A549 (cell line): ENCODE results near the gene LENG1. TPM values are rescaled to one million over a fixed set of nuclear protein-coding genes. Genes with fewer than 3 reads are reported as not detected.
"Not testable (repeated sequence)": the region's sequence is repeated elsewhere in the genome, so short reads cannot be mapped to it uniquely, and the experiment has no call there.

Experiments used
- ATAC-seq, 2 experiments: fragments of 200-7000 bp in 1 of 2; fragments of >200 bp in 1 of 2; cut with Nextera tagmentation in 1 of 2; cut with Tn5 transposase in 1 of 2; 3 replicates each; pipeline versions ENCODE4 v1.8.0 to v1.9.1; 2018 to 2020; ENCODE audit warnings: mild to moderate bottlenecking in 1 of 2, moderate library complexity in 1 of 2
- CTCF ChIA-PET: fragments of 300-600 bp; sonication (Branson Sonifier 250); formaldehyde crosslinking; extraction: SDS; loops from one replicate; lab custom pipeline; 2021; ENCODE audit warnings: antibody characterized with exemption, inconsistent platforms; lab: Yijun Ruan, JAX
- POLR2A ChIA-PET: fragments of 350-600 bp; formaldehyde crosslinking; extraction: SDS; loops from one replicate; lab custom pipeline; 2021; ENCODE audit warnings: antibody characterized with exemption, inconsistent platforms; lab: Yijun Ruan, JAX
- DNase-seq, 2 experiments: peaks; one replicate each; pipeline versions ENCODE4 v3.0.0 to v3.0.0-alpha.2; 2011 to 2016; ENCODE audit warnings: low read depth in 1 of 2, low spot score in 1 of 2
- FAIRE-seq: peaks from 2 replicates; lab custom pipeline; 2011; peaks lifted over from hg19 to GRCh38; lab: Jason Lieb, UNC
- H3K27ac ChIP-seq, 2 experiments: fragments of >200 bp; sonication (Bioruptor Twin); formaldehyde crosslinking; 3 replicates each; pipeline ENCODE4 v1.5.1; 2016 to 2017
- H3K4me1 ChIP-seq: fragments of >200 bp; sonication (Bioruptor Twin); formaldehyde crosslinking; 3 replicates; pipeline ENCODE4 v1.6.1; 2016
- H3K4me2 ChIP-seq: fragments of >200 bp; sonication (Bioruptor Twin); formaldehyde crosslinking; 3 replicates; pipeline ENCODE4 v1.6.1; 2016
- H3K4me3 ChIP-seq: fragments of >200 bp; sonication (Bioruptor Twin); formaldehyde crosslinking; 3 replicates; pipeline ENCODE4 v1.5.1; 2016
- H3K9me3 ChIP-seq: fragments of >200 bp; sonication (Bioruptor Twin); formaldehyde crosslinking; 3 replicates; pipeline ENCODE4 v1.6.1; 2016
- CEBPB ChIP-seq, 2 experiments: fragments of >200 bp in 1 of 2; sonication (Bioruptor Twin) in 1 of 2; formaldehyde crosslinking in 1 of 2; IDR thresholded peaks; 2 replicates each; pipeline ENCODE4 v1.6.1; 2012 to 2016
- CHD4 ChIP-seq: fragments of 200-600 bp; sonication (generic); IDR thresholded peaks from 2 replicates; pipeline ENCODE4 v1.6.1; 2016; ENCODE audit warnings: antibody characterized with exemption, mild to moderate bottlenecking, borderline replicate concordance
- CTCF ChIP-seq: fragments of >200 bp; sonication (Bioruptor Twin); formaldehyde crosslinking; IDR thresholded peaks from 3 replicates; pipeline ENCODE4 v1.5.1; 2016
- EHF ChIP-seq: fragments of 250-450 bp; sonication (Bioruptor Pico); IDR thresholded peaks from 2 replicates; pipeline ENCODE4 v1.5.0; 2020; ENCODE audit warnings: mild to moderate bottlenecking
- FOSL2 ChIP-seq, 2 experiments: fragments of 450-650 bp in 1 of 2; fragments of >200 bp in 1 of 2; sonication (Bioruptor Twin) in 1 of 2; formaldehyde crosslinking; IDR thresholded peaks; 2 replicates each; pipeline versions ENCODE4 v1.5.0 to v1.6.1; 2016 to 2020; ENCODE audit warnings: mild to moderate bottlenecking in 1 of 2, moderate library complexity in 1 of 2
- FOXS1 ChIP-seq: fragments of 250-450 bp; sonication (Bioruptor Pico); IDR thresholded peaks from 2 replicates; pipeline ENCODE4 v1.5.0; 2020; ENCODE audit warnings: mild to moderate bottlenecking, moderate library complexity
- HOXB13 ChIP-seq: fragments of 250-450 bp; sonication (Bioruptor Pico); IDR thresholded peaks from 2 replicates; pipeline ENCODE4 v1.5.0; 2020; ENCODE audit warnings: low read depth, mild to moderate bottlenecking, moderate library complexity
- KDM1A ChIP-seq: fragments of 200-600 bp; sonication (generic); IDR thresholded peaks from 2 replicates; pipeline ENCODE4 v1.6.1; 2016; ENCODE audit warnings: low read depth, mild to moderate bottlenecking
- KDM5A ChIP-seq: fragments of 200-600 bp; sonication (generic); IDR thresholded peaks from 2 replicates; pipeline ENCODE4 v1.6.1; 2016; ENCODE audit warnings: antibody characterized with exemption, mild to moderate bottlenecking
- MAFK ChIP-seq: fragments of 450-650 bp; IDR thresholded peaks from 2 replicates; pipeline ENCODE4 v1.6.1; 2014; ENCODE audit not compliant: partially characterized antibody
- RAD21 ChIP-seq, 2 experiments: fragments of >200 bp in 1 of 2; sonication (Bioruptor Twin) in 1 of 2; formaldehyde crosslinking in 1 of 2; IDR thresholded peaks in 1 of 2; conservative IDR thresholded peaks in 1 of 2; 2 replicates in 1 of 2; 3 replicates in 1 of 2; pipeline ENCODE4 v1.6.1; 2012 to 2018; ENCODE audit warnings: inconsistent platforms in 1 of 2
- RCOR1 ChIP-seq: fragments of 150-350 bp; IDR thresholded peaks from 2 replicates; pipeline ENCODE4 v1.6.1; 2014; ENCODE audit warnings: antibody characterized with exemption, low read length, low read depth
- SMC3 ChIP-seq: fragments of >200 bp; sonication (Bioruptor Twin); formaldehyde crosslinking; IDR thresholded peaks from 3 replicates; pipeline ENCODE4 v1.6.1; 2018; ENCODE audit warnings: inconsistent platforms
- TP53 ChIP-seq: fragments of 250-450 bp; sonication (Bioruptor Pico); IDR thresholded peaks from 2 replicates; pipeline ENCODE4 v1.5.0; 2021; ENCODE audit warnings: mild to moderate bottlenecking, moderate library complexity
- ZC3H11A ChIP-seq: fragments of 450-650 bp; IDR thresholded peaks from 2 replicates; pipeline ENCODE4 v1.6.1; 2014; ENCODE audit warnings: antibody characterized with exemption, mild to moderate bottlenecking
- WGBS: methylation state at CpG from one replicate; pipeline ENCODE4 v1.1.6; 2017; ENCODE audit errors: missing lambda C conversion rate; 5-methylcytosine and 5-hydroxymethylcytosine counted together
- polyA plus RNA-seq, 4 experiments: library from polyadenylated mRNA; depleted of rRNA in 3 of 4; stranded (reverse); fragments of >200 nt; fragmentation: RNase III in 1 of 4; extraction: RNeasy Plus Mini Kit Qiagen cat#74134 plus additional on column Dnase treatment in 1 of 4; gene quantifications; 2 replicates in 3 of 4; 3 replicates in 1 of 4; pipeline ENCODE4 v1.2.3, GENCODE V29; 2011 to 2017
- TF ChIP-seq, protein P1 (sequence below): fragments of 450-650 bp; IDR thresholded peaks from 2 replicates; pipeline ENCODE4 v1.6.1; 2014; ENCODE audit warnings: antibody characterized with exemption
- TF ChIP-seq, protein P2 (sequence below): fragments of 250-450 bp; sonication (Bioruptor Pico); IDR thresholded peaks from 2 replicates; pipeline ENCODE4 v1.5.0; 2021; ENCODE audit warnings: mild to moderate bottlenecking, moderate library complexity, borderline replicate concordance
- TF ChIP-seq, protein P3 (sequence below): IDR thresholded peaks from 2 replicates; pipeline ENCODE4 v1.6.1; 2012

The LENG1 gene
- polyA plus RNA-seq, 2 of the 4 experiments (the other 2 are of a cell fraction), result 13.3 to 13.8 TPM

DNA sequence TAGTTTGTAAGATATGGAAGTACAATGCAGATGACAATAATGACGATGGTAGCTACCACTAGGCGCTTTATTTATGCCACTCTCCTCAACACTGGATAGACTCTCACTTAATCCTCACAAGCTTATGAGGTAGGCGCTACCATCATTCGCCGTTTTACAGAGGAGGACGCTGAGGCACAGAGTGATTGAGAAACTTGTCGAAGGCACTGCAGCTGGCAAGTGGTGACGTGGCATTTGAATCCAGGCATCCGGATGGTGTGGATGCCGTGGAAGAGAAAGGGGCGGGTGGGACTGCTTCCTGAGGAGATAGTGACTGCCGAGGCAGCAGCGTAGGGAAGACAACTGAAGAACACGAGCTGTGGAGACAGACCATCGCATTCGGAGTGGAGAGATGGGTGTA lies 39.9 kb upstream of the LENG1 start:
- no peak overlapping the region; the same call in 1 of the 3 replicates for H3K4me2 ChIP-seq
- ChIA-PET CTCF (interaction anchor here (0.7 to 2.8 kb wide), 7 partner anchors 8 to 32 kb away, joined by 3 to 14 read pairs (median 4); partner anchors contain the start of genes MBOAT7 and TSEN34), POLR2A (interaction anchor here (2.5 to 5.8 kb wide), 2 partner anchors 9 to 11 kb away, joined by 47 to 132 read pairs; partner anchors contain the start of genes MBOAT7 and TSEN34)
- H3K4me3 ChIP-seq, result no peak overlapping the region
- peak overlapping the region; percentile 92 to 97; a peak in 4 of 6 replicates for H3K27ac ChIP-seq
- H3K9me3 ChIP-seq, result no peaks in the 10 kb centered on the region
- peaks cover 29% of the 10 kb centered on the region for H3K4me1 ChIP-seq
- FAIRE-seq (no peak), ATAC-seq (no peak), DNase-seq (no peak)
- 93% methylated on average over 16 of the region's 16 CpGs for WGBS
- TF ChIP-seq ZC3H11A (no peak), SMC3 (no peak), CHD4 (no peak), KDM1A (no peak), RAD21 (conservative IDR thresholded peaks at IDR 0.05 in 1 of 2, IDR thresholded peaks at IDR 0.05 in 1 of 2) (no peak), FOSL2 (IDR thresholded peaks at IDR 0.05) (no peak), FOSL2 (CRISPR knock-in tag; IDR thresholded peaks at IDR 0.05) (no peak), KDM5A (no peak), EHF (CRISPR knock-in tag) (no peak)
- TF ChIP-seq, protein P1, sequence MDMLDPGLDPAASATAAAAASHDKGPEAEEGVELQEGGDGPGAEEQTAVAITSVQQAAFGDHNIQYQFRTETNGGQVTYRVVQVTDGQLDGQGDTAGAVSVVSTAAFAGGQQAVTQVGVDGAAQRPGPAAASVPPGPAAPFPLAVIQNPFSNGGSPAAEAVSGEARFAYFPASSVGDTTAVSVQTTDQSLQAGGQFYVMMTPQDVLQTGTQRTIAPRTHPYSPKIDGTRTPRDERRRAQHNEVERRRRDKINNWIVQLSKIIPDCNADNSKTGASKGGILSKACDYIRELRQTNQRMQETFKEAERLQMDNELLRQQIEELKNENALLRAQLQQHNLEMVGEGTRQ, result no peak

DNA sequence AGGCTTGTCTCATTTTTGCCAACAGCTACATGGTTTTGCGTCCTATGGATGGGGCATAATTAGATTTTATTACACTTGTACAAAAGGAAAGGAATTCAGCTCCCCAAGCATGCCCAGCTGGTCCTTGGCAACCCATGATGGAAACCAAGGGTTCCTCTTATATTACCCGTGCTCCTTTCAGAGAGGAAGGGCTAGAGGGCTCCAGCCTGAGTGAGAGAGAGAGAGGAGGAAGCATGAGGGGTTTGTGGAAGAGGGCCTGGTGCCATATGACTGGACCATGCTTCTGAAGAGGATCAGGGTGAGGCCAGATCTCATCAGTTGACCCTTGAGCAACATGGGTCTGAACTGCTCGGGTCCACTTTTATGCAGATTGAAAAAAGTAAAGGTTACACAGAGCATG lies 37.6 kb upstream of the LENG1 start:
- FAIRE-seq (no peak), ATAC-seq (no peak)

GRCh38 chr19:54196536-54196935 lies 37.0 kb upstream of the LENG1 start:
- Histone ChIP-seq H3K4me3 (no peak overlapping the region), H3K9me3 (no peaks in the 10 kb centered on the region), H3K27ac (no peak overlapping the region), H3K4me2 (no peak overlapping the region), H3K4me1 (peaks cover 13% of the 10 kb centered on the region)
- FAIRE-seq, result no peak
- TF ChIP-seq SMC3 (no peak), FOSL2 (IDR thresholded peaks at IDR 0.05) (no peak), FOSL2 (CRISPR knock-in tag; IDR thresholded peaks at IDR 0.05) (no peak), RCOR1 (no peak), TP53 (no peak), FOXS1 (no peak), CTCF (no peak), MAFK (no peak)
- TF ChIP-seq, protein P2, sequence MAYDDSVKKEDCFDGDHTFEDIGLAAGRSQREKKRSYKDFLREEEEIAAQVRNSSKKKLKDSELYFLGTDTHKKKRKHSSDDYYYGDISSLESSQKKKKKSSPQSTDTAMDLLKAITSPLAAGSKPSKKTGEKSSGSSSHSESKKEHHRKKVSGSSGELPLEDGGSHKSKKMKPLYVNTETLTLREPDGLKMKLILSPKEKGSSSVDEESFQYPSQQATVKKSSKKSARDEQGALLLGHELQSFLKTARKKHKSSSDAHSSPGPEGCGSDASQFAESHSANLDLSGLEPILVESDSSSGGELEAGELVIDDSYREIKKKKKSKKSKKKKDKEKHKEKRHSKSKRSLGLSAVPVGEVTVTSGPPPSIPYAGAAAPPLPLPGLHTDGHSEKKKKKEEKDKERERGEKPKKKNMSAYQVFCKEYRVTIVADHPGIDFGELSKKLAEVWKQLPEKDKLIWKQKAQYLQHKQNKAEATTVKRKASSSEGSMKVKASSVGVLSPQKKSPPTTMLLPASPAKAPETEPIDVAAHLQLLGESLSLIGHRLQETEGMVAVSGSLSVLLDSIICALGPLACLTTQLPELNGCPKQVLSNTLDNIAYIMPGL (CRISPR knock-in tag), result no peak
- no peak for DNase-seq
- no peak for ATAC-seq
- ChIA-PET POLR2A (no interaction called here), CTCF (interaction anchor here (0.9 to 1.4 kb wide), 3 partner anchors 36 to 70 kb away, joined by 3 to 5 read pairs (median 4); no protein-coding TSS in a partner anchor)
- 91% methylated on average over 7 of the region's 7 CpGs for WGBS

More for the DNA sequence above, 37.6 kb upstream of the LENG1 start:
- Histone ChIP-seq H3K9me3 (no peaks in the 10 kb centered on the region), H3K27ac (no peak overlapping the region), H3K4me1 (peaks cover 12% of the 10 kb centered on the region), H3K4me3 (no peak overlapping the region), H3K4me2 (no peak overlapping the region)
- WGBS, result 79% methylated on average over 3 of the region's 3 CpGs
- TF ChIP-seq HOXB13, result no peak
- no peak for TF ChIP-seq CEBPB (IDR thresholded peaks at IDR 0.05)
- TF ChIP-seq, protein P3, sequence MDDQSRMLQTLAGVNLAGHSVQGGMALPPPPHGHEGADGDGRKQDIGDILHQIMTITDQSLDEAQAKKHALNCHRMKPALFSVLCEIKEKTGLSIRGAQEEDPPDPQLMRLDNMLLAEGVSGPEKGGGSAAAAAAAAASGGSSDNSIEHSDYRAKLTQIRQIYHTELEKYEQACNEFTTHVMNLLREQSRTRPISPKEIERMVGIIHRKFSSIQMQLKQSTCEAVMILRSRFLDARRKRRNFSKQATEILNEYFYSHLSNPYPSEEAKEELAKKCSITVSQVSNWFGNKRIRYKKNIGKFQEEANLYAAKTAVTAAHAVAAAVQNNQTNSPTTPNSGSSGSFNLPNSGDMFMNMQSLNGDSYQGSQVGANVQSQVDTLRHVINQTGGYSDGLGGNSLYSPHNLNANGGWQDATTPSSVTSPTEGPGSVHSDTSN, result no peak
- TF ChIP-seq TP53, result no peak
- CTCF ChIA-PET, result interaction anchor here (0.9 to 1.4 kb wide), 2 partner anchors 35 to 70 kb away, joined by 3 to 5 read pairs; no protein-coding TSS in a partner anchor
- DNase-seq, result no peak
- POLR2A ChIA-PET, result no interaction called here

- POLR2A ChIA-PET, result not testable (repeated sequence)
Measured at GRCh38 chr19:54194463-54194862, 34.9 kb upstream of the LENG1 start.

More at GRCh38 chr19:54194463-54194862, 34.9 kb upstream of the LENG1 start:
- WGBS, result 95% methylated on average over 12 of the region's 12 CpGs
- not testable (repeated sequence) for H3K9me3 ChIP-seq, FAIRE-seq, H3K27ac ChIP-seq, H3K4me2 ChIP-seq, H3K4me3 ChIP-seq, DNase-seq, H3K4me1 ChIP-seq, ATAC-seq
- CTCF ChIA-PET, result interaction anchor here (0.9 to 2.2 kb wide), 2 partner anchors 27 to 72 kb away, joined by 3 to 8 read pairs; no protein-coding TSS in a partner anchor
